ENCODE measurements around the gene RASL12. TPM values are rescaled to one million over a fixed set of nuclear protein-coding genes. Genes with fewer than 3 reads are reported as not detected.
"Not testable (repeated sequence)": the region's sequence is repeated elsewhere in the genome, so short reads cannot be mapped to it uniquely, and the experiment has no call there.

Gene RASL12
- total RNA-seq, 1 donor from 2014 or later = 5.8 TPM

DNA sequence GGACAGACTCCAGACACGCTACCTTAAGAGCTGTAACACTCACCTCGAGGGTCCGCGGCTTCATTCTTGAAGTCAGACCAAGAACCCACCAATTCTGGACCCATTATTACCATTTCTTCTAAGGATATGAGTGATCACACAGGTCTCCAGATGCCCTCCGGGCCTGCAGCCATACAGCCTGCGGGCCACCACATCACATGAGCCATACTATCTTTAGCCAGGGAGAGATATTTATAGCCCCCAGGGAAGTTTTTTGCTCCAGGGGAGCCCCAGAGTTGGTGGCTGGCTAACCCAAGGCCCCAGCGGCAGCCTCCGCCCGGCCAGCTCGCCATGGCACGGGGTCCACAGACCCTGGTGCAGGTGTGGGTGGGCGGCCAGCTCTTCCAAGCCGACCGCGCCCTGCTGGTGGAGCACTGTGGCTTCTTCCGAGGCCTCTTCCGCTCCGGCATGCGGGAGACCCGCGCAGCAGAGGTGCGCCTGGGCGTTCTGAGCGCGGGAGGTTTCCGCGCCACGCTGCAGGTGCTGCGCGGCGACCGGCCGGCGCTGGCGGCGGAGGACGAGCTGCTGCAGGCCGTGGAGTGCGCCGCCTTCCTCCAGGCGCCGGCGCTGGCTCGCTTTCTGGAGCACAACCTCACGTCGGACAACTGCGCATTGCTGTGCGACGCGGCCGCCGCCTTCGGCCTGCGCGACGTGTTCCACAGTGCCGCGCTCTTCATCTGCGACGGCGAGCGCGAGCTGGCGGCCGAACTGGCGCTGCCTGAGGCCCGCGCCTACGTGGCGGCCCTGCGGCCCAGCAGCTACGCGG is 8.9 kb upstream of the RASL12 start, which contains the start of gene KBTBD13:
TSS of gene KBTBD13 (plus strand) at position 261 of the 805 bp plus-strand sequence. CDS start at position 331, 70 bp downstream.
- DNase-seq (ENCODE audit: low spot score) = no peak

DNA sequence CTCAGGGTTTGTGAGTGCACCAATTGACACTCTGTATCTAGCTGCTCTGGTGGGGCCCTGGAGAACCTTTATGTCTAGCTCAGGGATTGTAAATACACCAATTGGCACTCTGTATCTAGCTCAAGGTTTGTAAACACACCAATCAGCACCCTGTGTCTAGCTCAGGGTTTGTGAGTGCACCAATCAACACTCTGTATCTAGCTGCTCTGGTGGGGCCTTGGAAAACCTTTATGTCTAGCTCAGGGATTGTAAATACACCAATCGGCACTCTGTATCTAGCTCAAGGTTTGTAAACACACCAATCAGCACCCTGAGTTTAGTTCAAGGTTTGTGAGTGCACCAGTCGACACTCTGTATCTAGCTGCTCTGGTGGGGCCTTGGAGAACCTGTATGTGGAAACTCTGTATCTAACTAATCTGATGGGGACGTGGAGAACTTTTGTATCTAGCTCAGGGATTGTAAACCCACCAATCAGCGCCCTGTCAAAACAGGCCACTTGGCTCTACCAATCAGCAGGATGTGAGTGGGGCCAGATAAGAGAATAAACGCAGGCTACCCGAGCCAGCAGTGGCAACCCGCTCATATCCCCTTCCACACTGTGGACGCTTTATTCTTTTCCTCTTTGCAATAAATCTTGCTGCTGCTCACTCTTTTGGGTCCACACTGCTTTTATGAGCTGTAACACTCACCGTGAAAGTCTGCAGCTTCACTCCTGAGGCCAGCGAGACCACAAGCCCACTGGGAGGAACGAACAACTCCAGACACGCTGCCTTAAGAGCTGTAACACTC is 8.0 kb upstream of the RASL12 start:
- H4K20me1 ChIP-seq (ENCODE audit: low read depth); H3K36me3 ChIP-seq; H2AFZ ChIP-seq (replicated peaks); H3K27ac ChIP-seq; H3F3A ChIP-seq (ENCODE audit: low read depth); H3K27me3 Mint-ChIP-seq (ENCODE audit: insufficient read depth, low read depth); H3K9me3 ChIP-seq (ENCODE audit: low read depth); H3K36me3 Mint-ChIP-seq; H3K4me2 ChIP-seq; DNase-seq (ENCODE audit: low spot score); H3K4me3 ChIP-seq; H3K9ac ChIP-seq; H3K79me2 ChIP-seq (ENCODE audit: low read depth); H3K4me1 ChIP-seq; H3K4me3 Mint-ChIP-seq; H3K9me3 Mint-ChIP-seq: not testable (repeated sequence)
- Mint-ChIP-seq H3K4me1 (peaks cover 11% of the 10 kb centered on the region), H3K27ac (peak overlapping the region; percentile 33)
- H3K27me3 ChIP-seq = peaks cover 46% of the 10 kb centered on the region

More for the DNA sequence above, 8.9 kb upstream of the RASL12 start, which contains the start of gene KBTBD13:
- peaks cover 1% of the 10 kb centered on the region for H3K36me3 Mint-ChIP-seq
- H3K4me1 Mint-ChIP-seq = peaks cover 17% of the 10 kb centered on the region
- Histone ChIP-seq H2AFZ (replicated peaks) (no peak within 1 kb of the TSS), H3K9ac (no peak within 1 kb of the TSS), H3K79me2 (ENCODE audit: low read depth) (no peaks in the 10 kb centered on the region), H3K4me2 (no peak within 1 kb of the TSS), H3K27ac (no peak within 1 kb of the TSS), H3K9me3 (ENCODE audit: low read depth) (no peaks in the 10 kb centered on the region), H4K20me1 (ENCODE audit: low read depth) (peaks cover 4% of the 10 kb centered on the region), H3K4me3 (no peak within 1 kb of the TSS), H3K4me1 (peaks cover 10% of the 10 kb centered on the region), H3K27me3 (peaks cover 54% of the 10 kb centered on the region), H3K36me3 (no peaks in the 10 kb centered on the region), H3F3A (ENCODE audit: low read depth) (peaks cover 13% of the 10 kb centered on the region)
- H3K4me3 Mint-ChIP-seq = no peak within 1 kb of the TSS
- peaks cover 2% of the 10 kb centered on the region for H3K9me3 Mint-ChIP-seq
- H3K27ac Mint-ChIP-seq = peak within 1 kb of the TSS; percentile 33
- no peak for TF ChIP-seq EZH2 (IDR thresholded peaks at IDR 0.05)
- TF ChIP-seq, protein P1, sequence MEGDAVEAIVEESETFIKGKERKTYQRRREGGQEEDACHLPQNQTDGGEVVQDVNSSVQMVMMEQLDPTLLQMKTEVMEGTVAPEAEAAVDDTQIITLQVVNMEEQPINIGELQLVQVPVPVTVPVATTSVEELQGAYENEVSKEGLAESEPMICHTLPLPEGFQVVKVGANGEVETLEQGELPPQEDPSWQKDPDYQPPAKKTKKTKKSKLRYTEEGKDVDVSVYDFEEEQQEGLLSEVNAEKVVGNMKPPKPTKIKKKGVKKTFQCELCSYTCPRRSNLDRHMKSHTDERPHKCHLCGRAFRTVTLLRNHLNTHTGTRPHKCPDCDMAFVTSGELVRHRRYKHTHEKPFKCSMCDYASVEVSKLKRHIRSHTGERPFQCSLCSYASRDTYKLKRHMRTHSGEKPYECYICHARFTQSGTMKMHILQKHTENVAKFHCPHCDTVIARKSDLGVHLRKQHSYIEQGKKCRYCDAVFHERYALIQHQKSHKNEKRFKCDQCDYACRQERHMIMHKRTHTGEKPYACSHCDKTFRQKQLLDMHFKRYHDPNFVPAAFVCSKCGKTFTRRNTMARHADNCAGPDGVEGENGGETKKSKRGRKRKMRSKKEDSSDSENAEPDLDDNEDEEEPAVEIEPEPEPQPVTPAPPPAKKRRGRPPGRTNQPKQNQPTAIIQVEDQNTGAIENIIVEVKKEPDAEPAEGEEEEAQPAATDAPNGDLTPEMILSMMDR (IDR thresholded peaks at IDR 0.05) = no peak
- TF ChIP-seq EZH2phosphoT487 (IDR thresholded peaks at IDR 0.05) = no peak
- H3K27me3 Mint-ChIP-seq (ENCODE audit: insufficient read depth, low read depth) = peaks cover 11% of the 10 kb centered on the region

DNA sequence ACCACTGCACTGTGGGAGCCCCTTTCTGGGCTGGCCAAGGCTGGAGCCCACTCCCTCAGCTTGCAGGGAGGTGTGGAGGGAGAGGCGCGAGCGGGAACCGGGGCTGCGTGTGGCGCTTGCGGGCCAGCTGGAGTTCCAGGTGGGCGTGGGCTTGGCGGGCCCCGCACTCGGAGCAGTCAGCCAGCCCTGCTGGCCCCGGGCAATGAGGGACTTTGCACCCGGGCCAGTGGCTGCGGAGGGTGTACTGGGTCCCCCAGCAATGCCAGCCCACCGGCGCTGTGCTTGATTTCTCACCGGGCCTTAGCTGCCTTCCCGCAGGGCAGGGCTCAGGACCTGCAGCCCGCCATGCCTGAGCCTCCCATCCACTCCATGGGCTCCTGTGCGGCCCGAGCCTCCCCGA is 7.2 kb upstream of the RASL12 start:
- not testable (repeated sequence) for H3K4me1 Mint-ChIP-seq; H2AFZ ChIP-seq (replicated peaks); H3K4me3 ChIP-seq; H3K36me3 Mint-ChIP-seq; DNase-seq (ENCODE audit: low spot score); H3K9me3 ChIP-seq (ENCODE audit: low read depth); H3K4me1 ChIP-seq; H3K27ac ChIP-seq; H3K79me2 ChIP-seq (ENCODE audit: low read depth); H3K27ac Mint-ChIP-seq; H3K4me2 ChIP-seq; H3K4me3 Mint-ChIP-seq; H3F3A ChIP-seq (ENCODE audit: low read depth); H3K27me3 Mint-ChIP-seq (ENCODE audit: insufficient read depth, low read depth); H3K9ac ChIP-seq; H4K20me1 ChIP-seq (ENCODE audit: low read depth); H3K9me3 Mint-ChIP-seq; H3K36me3 ChIP-seq
- H3K27me3 ChIP-seq = peaks cover 38% of the 10 kb centered on the region

DNA sequence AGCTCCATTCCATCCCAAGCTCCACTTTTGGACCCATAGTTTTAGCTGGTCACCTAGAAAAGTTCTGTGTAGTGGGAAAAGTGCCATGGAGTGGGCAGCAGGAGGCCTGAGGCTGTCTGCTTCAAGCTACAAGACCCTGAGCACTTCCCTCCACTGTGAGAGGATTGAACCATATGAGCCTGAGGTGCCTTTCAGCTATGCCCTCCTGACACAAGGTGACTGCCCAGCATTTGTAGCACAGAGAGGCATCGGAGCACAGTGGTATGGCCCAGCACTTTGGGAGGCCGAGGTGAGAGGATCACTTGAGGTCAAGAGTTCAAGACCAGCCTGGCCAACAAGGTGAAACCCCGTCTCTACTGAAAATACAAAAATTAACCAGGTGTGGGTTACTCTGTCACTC is 4.8 kb upstream of the RASL12 start:
- Mint-ChIP-seq H3K27me3 (ENCODE audit: insufficient read depth, low read depth) (peaks cover 14% of the 10 kb centered on the region), H3K4me3 (no peak overlapping the region), H3K9me3 (peaks cover 6% of the 10 kb centered on the region), H3K4me1 (peaks cover 14% of the 10 kb centered on the region), H3K36me3 (peaks cover 1% of the 10 kb centered on the region), H3K27ac (no peak overlapping the region)
- no peak for TF ChIP-seq EZH2phosphoT487 (IDR thresholded peaks at IDR 0.05)
- no peak for TF ChIP-seq EZH2 (IDR thresholded peaks at IDR 0.05)
- TF ChIP-seq, protein P1 (IDR thresholded peaks at IDR 0.05) = no peak
- peaks cover 34% of the 10 kb centered on the region for H3K27me3 ChIP-seq
- H3K9me3 ChIP-seq (ENCODE audit: low read depth) = no peaks in the 10 kb centered on the region
- no peak overlapping the region for H2AFZ ChIP-seq (replicated peaks)
- no peaks in the 10 kb centered on the region for H3K36me3 ChIP-seq
- no peak for DNase-seq (ENCODE audit: low spot score)
- no peak overlapping the region for H3K9ac ChIP-seq
- H3K4me3 ChIP-seq = no peak overlapping the region
- no peak overlapping the region for H3K4me2 ChIP-seq
- no peaks in the 10 kb centered on the region for H4K20me1 ChIP-seq (ENCODE audit: low read depth)
- H3F3A ChIP-seq (ENCODE audit: low read depth) = peaks cover 13% of the 10 kb centered on the region
- H3K79me2 ChIP-seq (ENCODE audit: low read depth) = no peaks in the 10 kb centered on the region
- no peak overlapping the region for H3K27ac ChIP-seq
- peaks cover 5% of the 10 kb centered on the region for H3K4me1 ChIP-seq
